Mucosa of descending colon (tissue), 3 donors: ENCODE results near the gene PROSER3. TPM values are rescaled to one million over a fixed set of nuclear protein-coding genes. Genes with fewer than 3 reads are reported as not detected.
A peak's percentile ranks its signal among the peaks of the same experiment; 100 is the strongest.

Experiments
- ATAC-seq: fragments of 200-7000 bp; cut with Tn5 transposase; one replicate; pipeline ENCODE4 v1.9.1; 2020; ENCODE audit warnings: mild to moderate bottlenecking, moderate library complexity
- DNase-seq, 3 donors: peaks; one replicate each; pipeline ENCODE4 v3.0.0-alpha.2; 2020
- H3K36me3 ChIP-seq: fragments of 200-600 bp; one replicate; pipeline ENCODE4 v1.8.0; 2021; ENCODE audit warnings: low read depth, mild to moderate bottlenecking
- H3K4me1 ChIP-seq: fragments of 200-600 bp; one replicate; pipeline ENCODE4 v1.8.0; 2021; ENCODE audit warnings: low read depth, mild to moderate bottlenecking
- H3K4me3 ChIP-seq: fragments of 200-600 bp; one replicate; pipeline ENCODE4 v1.8.0; 2021; ENCODE audit warnings: mild to moderate bottlenecking
- H3K9me3 ChIP-seq: fragments of 200-600 bp; one replicate; pipeline ENCODE4 v1.8.0; 2021; ENCODE audit warnings: mild to moderate bottlenecking
- intact Hi-C, 2 donors: fragments of 100-400 bp; cut with DNase I in 1 of 2; cut with micrococcal nuclease in 1 of 2; formaldehyde crosslinking; loops; one replicate each; pipeline versions ENCODE4 v1.11.0 to v1.11.1; 2022; cut with DNase I, micrococcal nuclease
- total RNA-seq, 3 donors: library from RNA; stranded (reverse); fragmentation: NEBNext Ultra II Directional in 2 of 3; extraction: Animal tissue kit (Norgen Biotek cat#: 25700) in 2 of 3; gene quantifications; one replicate each; pipeline versions ENCODE4 v1.2.1 to v1.2.4, GENCODE V29; 2021 to 2023
- TF ChIP-seq, protein P1 (sequence below): fragments of 200-600 bp; IDR thresholded peaks from one replicate; pipeline ENCODE4 v1.8.0; 2022; ENCODE audit warnings: antibody characterized with exemption, mild to moderate bottlenecking
- donor health status: DM: no; HTN: no; CAD: no; lungs with moderate emphysema.
- donor health status: DM: no; HTN: no; CAD: no.
- donor health status: DM: no; HTN: yes; CAD: no.

Gene PROSER3
- total RNA-seq, 3 donors from 2014 or later: 21.7 to 26.5 (median 26.0) TPM

DNA sequence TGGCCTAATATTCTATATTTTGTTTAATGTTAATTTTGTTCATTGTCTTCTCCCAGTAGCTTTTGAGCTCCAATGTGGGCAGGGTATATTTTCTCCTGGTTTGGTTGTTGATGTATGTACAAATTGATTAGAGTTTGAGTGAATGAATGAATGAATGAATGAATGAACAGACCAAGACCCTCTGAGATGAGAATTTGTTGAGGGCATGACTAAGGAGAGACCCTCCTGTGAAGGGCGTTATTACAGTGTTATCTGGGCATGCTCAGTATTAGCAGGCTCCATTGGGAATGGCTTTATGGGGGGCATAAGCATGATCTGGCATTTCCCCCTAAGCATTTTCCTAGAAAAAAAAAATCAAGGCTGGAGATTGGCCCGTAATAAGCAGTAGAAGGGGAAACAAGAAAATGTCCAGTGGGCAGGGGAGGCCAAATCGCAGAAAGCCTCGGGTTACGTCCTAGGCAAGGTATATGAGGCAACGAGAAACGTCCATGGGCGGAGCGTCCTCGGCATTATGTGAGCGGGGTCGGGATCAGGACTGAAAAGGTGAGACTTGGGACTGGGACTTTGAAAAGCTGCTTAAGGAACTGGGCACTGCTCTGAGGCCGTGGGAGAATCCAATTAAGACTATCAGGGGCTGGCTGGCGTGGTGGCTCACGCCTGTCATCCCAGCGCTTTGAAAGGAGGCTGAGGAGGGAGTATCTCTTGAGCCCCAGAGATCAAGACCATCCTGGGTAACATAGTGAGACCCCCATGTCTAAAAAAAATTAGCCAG is 16.5 kb downstream of the PROSER3 start:
- DNase-seq: peak in 1 of 3 donors; percentile 24
- intact Hi-C loops: no loop called here
- no peaks in the 10 kb centered on the region for H3K9me3 ChIP-seq
- H3K4me3 ChIP-seq: no peak overlapping the region
- no peaks in the 10 kb centered on the region for H3K4me1 ChIP-seq
- H3K36me3 ChIP-seq: no peaks in the 10 kb centered on the region
- ATAC-seq: no peak
- TF ChIP-seq, protein P1, sequence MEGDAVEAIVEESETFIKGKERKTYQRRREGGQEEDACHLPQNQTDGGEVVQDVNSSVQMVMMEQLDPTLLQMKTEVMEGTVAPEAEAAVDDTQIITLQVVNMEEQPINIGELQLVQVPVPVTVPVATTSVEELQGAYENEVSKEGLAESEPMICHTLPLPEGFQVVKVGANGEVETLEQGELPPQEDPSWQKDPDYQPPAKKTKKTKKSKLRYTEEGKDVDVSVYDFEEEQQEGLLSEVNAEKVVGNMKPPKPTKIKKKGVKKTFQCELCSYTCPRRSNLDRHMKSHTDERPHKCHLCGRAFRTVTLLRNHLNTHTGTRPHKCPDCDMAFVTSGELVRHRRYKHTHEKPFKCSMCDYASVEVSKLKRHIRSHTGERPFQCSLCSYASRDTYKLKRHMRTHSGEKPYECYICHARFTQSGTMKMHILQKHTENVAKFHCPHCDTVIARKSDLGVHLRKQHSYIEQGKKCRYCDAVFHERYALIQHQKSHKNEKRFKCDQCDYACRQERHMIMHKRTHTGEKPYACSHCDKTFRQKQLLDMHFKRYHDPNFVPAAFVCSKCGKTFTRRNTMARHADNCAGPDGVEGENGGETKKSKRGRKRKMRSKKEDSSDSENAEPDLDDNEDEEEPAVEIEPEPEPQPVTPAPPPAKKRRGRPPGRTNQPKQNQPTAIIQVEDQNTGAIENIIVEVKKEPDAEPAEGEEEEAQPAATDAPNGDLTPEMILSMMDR: no peak

DNA sequence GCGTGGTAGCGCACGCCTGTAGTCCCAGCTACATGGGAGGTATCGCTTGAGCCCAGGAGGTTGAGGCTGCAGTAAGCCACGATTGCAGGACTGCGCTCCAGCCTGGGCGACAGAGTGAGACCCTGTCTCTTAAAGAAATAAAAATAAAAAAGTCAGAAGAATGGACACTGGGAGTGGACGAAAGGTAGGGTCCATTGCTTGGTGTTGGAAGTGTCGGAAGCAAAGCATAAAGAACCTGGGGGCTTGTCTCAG is 17.0 kb downstream of the PROSER3 start:
- TF ChIP-seq, protein P1: no peak

DNA sequence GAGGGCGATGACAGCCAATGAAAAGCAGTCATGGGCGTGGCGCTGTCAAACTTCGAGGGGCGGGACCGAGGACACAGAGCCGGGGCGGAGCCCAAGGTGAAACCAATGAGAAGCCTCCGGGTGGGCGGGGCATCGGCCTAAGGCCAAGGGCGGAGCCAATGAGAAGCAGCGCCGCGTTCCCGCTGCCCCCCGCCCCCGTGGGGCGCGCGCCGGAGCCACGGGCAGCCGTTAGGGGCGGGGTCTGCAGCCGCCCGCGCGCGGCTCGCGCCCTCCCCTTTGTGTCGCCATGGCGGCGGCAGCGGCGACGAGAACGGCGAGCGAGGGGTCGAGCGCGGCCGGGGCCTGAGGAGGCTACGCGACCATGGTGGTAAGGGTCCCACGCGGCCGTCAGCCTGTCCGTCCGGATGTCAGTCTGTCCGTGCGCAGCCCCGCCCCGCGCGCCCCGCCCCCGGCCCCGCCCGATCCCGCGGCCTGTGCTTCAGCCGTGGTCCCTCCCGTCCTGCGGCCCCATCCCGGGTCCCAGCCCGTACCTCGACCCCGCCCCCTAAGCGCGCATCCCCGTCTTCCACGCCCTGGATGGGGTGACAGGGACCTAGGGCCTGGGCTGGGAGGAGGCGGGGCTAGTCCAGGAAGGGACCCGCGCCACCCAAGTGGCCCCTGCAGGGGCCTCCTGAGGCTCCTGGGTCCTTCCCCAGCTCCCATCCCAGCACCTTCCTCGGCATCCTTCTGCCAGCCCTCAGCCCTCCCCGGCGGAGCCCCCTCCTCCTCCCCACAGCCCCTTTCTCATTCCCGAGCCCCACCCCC is 17.5 kb downstream of the PROSER3 start, which contains the start of gene ARHGAP33:
Gene ARHGAP33 (plus strand): TSS at position 267 of the 804 bp plus-strand sequence. CDS start 95 bp downstream, at position 362.
- intact Hi-C loops: no loop called here
- Histone ChIP-seq H3K4me1 (no peaks in the 10 kb centered on the region), H3K9me3 (no peaks in the 10 kb centered on the region), H3K36me3 (no peaks in the 10 kb centered on the region), H3K4me3 (peak within 1 kb of the TSS; percentile 31)
- TF ChIP-seq, protein P1: no peak
- DNase-seq: peak; percentile 99 to 100 (median 99)
- peak; percentile 99 for ATAC-seq

More for the DNA sequence above, 17.0 kb downstream of the PROSER3 start:
- intact Hi-C loops: no loop called here
- ATAC-seq (peak; percentile 1), DNase-seq (peak in 1 of 3 donors; percentile 16)
- Histone ChIP-seq H3K4me3 (no peak overlapping the region), H3K4me1 (no peaks in the 10 kb centered on the region), H3K36me3 (no peaks in the 10 kb centered on the region), H3K9me3 (no peaks in the 10 kb centered on the region)

DNA sequence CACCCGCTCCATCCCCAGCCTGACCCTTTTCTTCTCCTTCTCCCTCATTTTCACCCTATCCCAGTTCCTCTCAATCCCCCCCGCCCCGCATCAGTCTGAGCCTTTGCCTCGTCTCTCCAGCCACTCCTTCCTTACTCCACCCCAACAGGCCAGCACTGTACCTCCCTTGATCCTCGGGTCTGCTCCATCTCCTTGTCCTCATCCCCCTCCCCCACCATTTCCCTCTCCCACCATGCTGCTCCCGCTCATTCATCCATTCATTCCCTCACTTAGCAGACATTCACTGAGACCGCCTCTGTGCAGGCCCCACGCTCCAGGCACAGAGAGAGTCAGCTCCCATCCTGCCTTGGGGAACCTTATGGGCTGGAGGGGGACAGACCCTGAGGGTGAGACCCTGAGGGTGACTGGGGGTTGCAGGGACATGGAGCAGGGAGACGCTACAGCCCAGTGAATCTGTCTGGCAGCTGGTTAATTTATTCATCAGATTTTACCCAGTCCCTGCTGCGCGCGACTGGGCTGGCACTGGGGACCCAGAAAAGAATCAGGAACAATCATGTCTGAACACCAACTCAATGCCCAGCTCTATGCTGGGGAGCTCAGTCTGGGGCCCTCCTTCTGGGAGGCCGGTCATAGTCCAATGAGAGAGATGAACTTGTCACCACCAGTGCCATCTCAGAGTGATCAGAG is 18.3 kb downstream of the PROSER3 start:
- TF ChIP-seq, protein P1: no peak
- no peak overlapping the region for H3K4me3 ChIP-seq
- intact Hi-C loops: no loop called here
- H3K4me1 ChIP-seq: no peaks in the 10 kb centered on the region
- H3K9me3 ChIP-seq: no peaks in the 10 kb centered on the region
- ATAC-seq (no peak), DNase-seq (no peak)
- H3K36me3 ChIP-seq: no peaks in the 10 kb centered on the region

DNA sequence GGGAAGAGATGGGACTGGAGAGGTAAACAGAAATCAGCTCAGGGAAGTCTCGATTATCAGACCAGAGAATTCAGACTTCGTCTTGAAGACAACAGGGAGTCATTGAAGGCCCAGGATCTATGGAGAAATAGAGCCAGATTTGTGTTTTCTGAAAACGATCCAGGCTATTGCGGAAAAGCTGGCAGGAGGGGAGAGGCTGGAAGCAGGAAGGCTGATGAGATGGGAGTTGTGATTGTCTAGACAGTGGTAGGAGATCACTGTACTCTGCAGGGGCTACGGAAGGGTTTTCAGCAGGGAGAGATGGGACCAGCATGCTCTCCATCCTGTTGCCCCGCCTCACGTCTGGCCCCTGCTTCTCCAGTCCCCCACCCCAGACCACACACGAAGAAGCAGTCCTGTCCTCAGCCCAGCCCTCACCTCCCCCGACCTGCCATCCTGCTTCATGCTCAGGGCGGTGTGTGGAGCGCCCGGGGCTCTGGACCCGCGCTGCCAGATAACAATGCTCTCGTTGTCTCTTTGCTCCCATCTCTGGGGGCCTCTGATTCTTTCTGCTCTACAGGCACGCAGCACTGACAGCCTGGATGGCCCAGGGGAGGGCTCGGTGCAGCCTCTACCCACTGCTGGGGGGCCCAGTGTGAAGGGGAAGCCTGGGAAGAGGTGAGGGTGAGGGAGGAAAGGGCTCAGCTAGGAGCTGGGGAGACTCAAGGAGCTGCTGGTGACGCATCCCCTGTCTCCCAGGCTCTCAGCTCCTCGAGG is 19.3 kb downstream of the PROSER3 start:
- DNase-seq: peak in 1 of 3 donors; percentile 23
- Histone ChIP-seq H3K9me3 (no peaks in the 10 kb centered on the region), H3K4me3 (no peak overlapping the region), H3K4me1 (no peaks in the 10 kb centered on the region), H3K36me3 (no peaks in the 10 kb centered on the region)
- intact Hi-C loops: no loop called here
- TF ChIP-seq, protein P1: no peak
- no peak for ATAC-seq
